Gastroesophageal sphincter (tissue), 4 donors: ENCODE data around the gene SFR1. TPM values are rescaled to one million over a fixed set of nuclear protein-coding genes. Genes with fewer than 3 reads are reported as not detected.

Experiments used
- ATAC-seq: fragments of 150-250 bp; one replicate; pipeline ENCODE4 v1.9.1; 2016; ENCODE audit warnings: mild to moderate bottlenecking, moderate library complexity
- H3K27ac ChIP-seq, 4 donors: fragments of 200-600 bp; sonication (generic) in 3 of 4; 1 replicate in 3 of 4; 2 replicates in 1 of 4; pipeline ENCODE4 v1.5.1; 2016 to 2019
- H3K27me3 ChIP-seq: fragments of 200-600 bp; sonication (generic); one replicate; pipeline ENCODE4 v1.5.1; 2019
- H3K36me3 ChIP-seq, 2 donors: fragments of 200-600 bp; sonication (generic); one replicate each; pipeline ENCODE4 v1.5.1; 2019; ENCODE audit warnings: control low read depth in 1 of 2
- H3K4me1 ChIP-seq, 3 donors: fragments of 200-600 bp; sonication (generic); 1 replicate in 2 of 3; 2 replicates in 1 of 3; pipeline ENCODE4 v1.5.1; 2016 to 2019; ENCODE audit warnings: control low read depth in 2 of 3
- H3K4me3 ChIP-seq, 2 donors: fragments of 200-600 bp; sonication (generic); one replicate each; pipeline ENCODE4 v1.5.1; 2019; ENCODE audit warnings: mild to moderate bottlenecking in 1 of 2, moderate library complexity in 1 of 2
- H3K9me3 ChIP-seq, 3 donors: fragments of 200-600 bp; sonication (generic); one replicate each; pipeline ENCODE4 v1.5.1; 2017 to 2019; ENCODE audit warnings: control low read depth in 2 of 3
- CTCF ChIP-seq, 4 experiments: fragments of 200-600 bp in 2 of 4; fragments of 450-650 bp in 2 of 4; sonication (generic) in 1 of 4; IDR thresholded peaks; one replicate each; pipeline ENCODE4 v1.5.1; 2017 to 2019; ENCODE audit warnings: antibody characterized with exemption in 4 of 4, mild to moderate bottlenecking in 2 of 4, moderate library complexity in 2 of 4
- EP300 ChIP-seq: sonication (generic); formaldehyde crosslinking; IDR thresholded peaks from one replicate; pipeline ENCODE4 v1.6.1; 2017; ENCODE audit warnings: antibody characterized with exemption, mild to moderate bottlenecking
- POLR2A ChIP-seq, 2 donors: fragments of 450-650 bp; IDR thresholded peaks; one replicate each; pipeline ENCODE4 v1.6.1; 2017; ENCODE audit warnings: antibody characterized with exemption in 2 of 2, mild to moderate bottlenecking in 2 of 2, moderate library complexity in 1 of 2
- POLR2AphosphoS5 ChIP-seq: sonication (generic); formaldehyde crosslinking; IDR thresholded peaks from one replicate; pipeline ENCODE4 v1.6.1; 2017; ENCODE audit warnings: antibody characterized with exemption
- WGBS, 2 donors: methylation state at CpG; one replicate each; pipeline ENCODE4 v1.1.5; 2018; ENCODE audit warnings: low coverage in 1 of 2; 5-methylcytosine and 5-hydroxymethylcytosine counted together
- total RNA-seq, 4 donors: library from RNA; depleted of rRNA; stranded (reverse); fragments of >200 nt; gene quantifications; one replicate each; pipeline ENCODE4 v1.1.0, GENCODE V29; 2016

The SFR1 gene
- total RNA-seq, 4 donors from 2014 or later = 5.3 to 12.7 (median 9.8) TPM

GRCh38 chr10:104138131-104138530 is 16.2 kb downstream of the SFR1 start:
- Histone ChIP-seq H3K27me3 (no peaks in the 10 kb centered on the region), H3K36me3 (no peaks in the 10 kb centered on the region), H3K4me1 (no peaks in the 10 kb centered on the region), H3K27ac (no peak overlapping the region), H3K9me3 (no peaks in the 10 kb centered on the region), H3K4me3 (no peak overlapping the region)
- ATAC-seq = no peak
- WGBS, 2 donors = 84 to 94% methylated on average over 2 to 6 of the region's 6 CpGs
- TF ChIP-seq POLR2A (IDR thresholded peaks at IDR 0.05) (no peak), CTCF (IDR thresholded peaks at IDR 0.05) (no peak), EP300 (no peak), POLR2AphosphoS5 (no peak)

- no peak overlapping the region for H3K27ac ChIP-seq
- H3K36me3 ChIP-seq = no peaks in the 10 kb centered on the region
- no peaks in the 10 kb centered on the region for H3K4me1 ChIP-seq
- H3K27me3 ChIP-seq = no peaks in the 10 kb centered on the region
- no peak overlapping the region for H3K4me3 ChIP-seq
- TF ChIP-seq CTCF (IDR thresholded peaks at IDR 0.05) (peak in 1 of 4 experiments; percentile 24), POLR2A (IDR thresholded peaks at IDR 0.05) (no peak), EP300 (no peak), POLR2AphosphoS5 (no peak)
- 67 to 93% methylated on average over 3 to 5 of the region's 5 CpGs for WGBS, 2 donors
- no peak for ATAC-seq
- H3K9me3 ChIP-seq = no peaks in the 10 kb centered on the region
Measured at GRCh38 chr10:104139221-104139620, 17.2 kb downstream of the SFR1 start.

GRCh38 chr10:104142081-104142480 is 20.1 kb downstream of the SFR1 start:
- Histone ChIP-seq H3K4me1 (no peaks in the 10 kb centered on the region), H3K27ac (no peak overlapping the region), H3K4me3 (no peak overlapping the region), H3K27me3 (no peaks in the 10 kb centered on the region), H3K9me3 (no peaks in the 10 kb centered on the region), H3K36me3 (no peaks in the 10 kb centered on the region)
- no peak for ATAC-seq
- no peak for TF ChIP-seq POLR2A (IDR thresholded peaks at IDR 0.05)
- TF ChIP-seq POLR2AphosphoS5 = no peak
- no peak for TF ChIP-seq CTCF (IDR thresholded peaks at IDR 0.05)
- TF ChIP-seq EP300 = no peak
- 0 to 11% methylated on average over 1 of the region's 1 CpG for WGBS, 2 donors

- 81 to 86% methylated on average over 2 to 3 of the region's 3 CpGs for WGBS, 2 donors
- no peak for TF ChIP-seq EP300
- no peak for TF ChIP-seq CTCF (IDR thresholded peaks at IDR 0.05)
- TF ChIP-seq POLR2A (IDR thresholded peaks at IDR 0.05) = no peak
- no peak for TF ChIP-seq POLR2AphosphoS5
- Histone ChIP-seq H3K27ac (no peak overlapping the region), H3K27me3 (no peaks in the 10 kb centered on the region), H3K4me1 (no peaks in the 10 kb centered on the region), H3K4me3 (no peak overlapping the region), H3K9me3 (no peaks in the 10 kb centered on the region), H3K36me3 (no peaks in the 10 kb centered on the region)
- ATAC-seq = no peak
Measured at GRCh38 chr10:104143829-104144228, 21.9 kb downstream of the SFR1 start.

- TF ChIP-seq EP300 = no peak
- no peak for TF ChIP-seq CTCF (IDR thresholded peaks at IDR 0.05)
- no peak for TF ChIP-seq POLR2A (IDR thresholded peaks at IDR 0.05)
- TF ChIP-seq POLR2AphosphoS5 = no peak
- 58 to 79% methylated on average over 4 of the region's 4 CpGs for WGBS, 2 donors
- H3K4me1 ChIP-seq = no peaks in the 10 kb centered on the region
- no peaks in the 10 kb centered on the region for H3K36me3 ChIP-seq
- no peaks in the 10 kb centered on the region for H3K9me3 ChIP-seq
- no peak overlapping the region for H3K4me3 ChIP-seq
- no peak overlapping the region for H3K27ac ChIP-seq
- no peaks in the 10 kb centered on the region for H3K27me3 ChIP-seq
- no peak for ATAC-seq
Measured at GRCh38 chr10:104144931-104145330, 23.0 kb downstream of the SFR1 start.
